Cardiac muscle cell (in vitro differentiated cells and primary cell): ENCODE measurements around the gene UBL3. TPM values are rescaled to one million over a fixed set of nuclear protein-coding genes. Genes with fewer than 3 reads are reported as not detected.

ENCODE experiments used
- DNase-seq, 2 donors: peaks; one replicate each; pipeline versions ENCODE4 v3.0.0 to v3.0.0-alpha.2; 2010 to 2017; ENCODE audit warnings: low read depth in 1 of 2, low spot score in 1 of 2
- H3K27ac ChIP-seq: fragments of 200-600 bp; sonication (generic); 2 replicates; pipeline ENCODE4 v1.5.1; 2016
- H3K27me3 ChIP-seq: fragments of 200-600 bp; sonication (generic); 2 replicates; pipeline ENCODE4 v1.6.0; 2016; ENCODE audit warnings: control low read depth
- H3K36me3 ChIP-seq: fragments of 200-600 bp; sonication (generic); 2 replicates; pipeline ENCODE4 v1.5.1; 2016; ENCODE audit warnings: control low read depth
- H3K4me1 ChIP-seq: fragments of 200-600 bp; sonication (generic); 2 replicates; pipeline ENCODE4 v1.8.1; 2017; ENCODE audit warnings: low read depth, mild to moderate bottlenecking, mixed run types
- H3K4me3 ChIP-seq: fragments of 200-600 bp; sonication (generic); 2 replicates; pipeline ENCODE4 v1.5.1; 2016; ENCODE audit warnings: mild to moderate bottlenecking
- H3K9me3 ChIP-seq: fragments of 200-600 bp; sonication (generic); 2 replicates; pipeline ENCODE4 v1.5.1; 2017; ENCODE audit warnings: low read depth, mild to moderate bottlenecking, control low read depth
- CTCF ChIP-seq: IDR thresholded peaks from 2 replicates; pipeline ENCODE4 v1.5.1; 2012; ENCODE audit warnings: low read depth, mild to moderate bottlenecking, low read length
- polyA plus RNA-seq: library from polyadenylated mRNA; unstranded; fragments of >200 nt; fragmentation: Nextera tagmentation; extraction: Ambion mirVana; gene quantifications from 2 replicates; pipeline ENCODE4 v1.2.1, GENCODE V29; 2016
- total RNA-seq: library from RNA; depleted of rRNA; stranded (reverse); fragments of >200 nt; gene quantifications from 2 replicates; pipeline ENCODE4 v1.2.3, GENCODE V29; 2016

Gene UBL3
- total and polyA plus RNA-seq, 2 experiments from 2014 or later, result 16.3 to 19.2 TPM

GRCh38 chr13:29888306-29888705, 37.9 kb upstream of the UBL3 start:
- Histone ChIP-seq H3K36me3 (no peaks in the 10 kb centered on the region), H3K4me3 (no peak overlapping the region), H3K27me3 (no peaks in the 10 kb centered on the region), H3K4me1 (no peaks in the 10 kb centered on the region), H3K27ac (no peak overlapping the region), H3K9me3 (no peaks in the 10 kb centered on the region)
- peak in 1 of 2 donors; percentile 41 for DNase-seq
- no peak for TF ChIP-seq CTCF

- no peak overlapping the region for H3K4me3 ChIP-seq
- H3K27ac ChIP-seq, result no peak overlapping the region
- no peaks in the 10 kb centered on the region for H3K4me1 ChIP-seq
- H3K36me3 ChIP-seq, result no peaks in the 10 kb centered on the region
- H3K27me3 ChIP-seq, result no peaks in the 10 kb centered on the region
- no peak for DNase-seq
- H3K9me3 ChIP-seq, result no peaks in the 10 kb centered on the region
- no peak for TF ChIP-seq CTCF
Observed at GRCh38 chr13:29887686-29888085, 37.3 kb upstream of the UBL3 start.

GRCh38 chr13:29887030-29887557, 36.7 kb upstream of the UBL3 start:
- Histone ChIP-seq H3K27me3 (no peaks in the 10 kb centered on the region), H3K9me3 (no peaks in the 10 kb centered on the region), H3K4me3 (no peak overlapping the region), H3K27ac (no peak overlapping the region), H3K36me3 (no peaks in the 10 kb centered on the region), H3K4me1 (no peaks in the 10 kb centered on the region)
- no peak for TF ChIP-seq CTCF
- DNase-seq, result no peak

GRCh38 chr13:29886446-29886845, 36.0 kb upstream of the UBL3 start:
- Histone ChIP-seq H3K27me3 (no peaks in the 10 kb centered on the region), H3K4me1 (no peaks in the 10 kb centered on the region), H3K4me3 (no peak overlapping the region), H3K36me3 (no peaks in the 10 kb centered on the region), H3K27ac (no peak overlapping the region), H3K9me3 (no peaks in the 10 kb centered on the region)
- no peak for DNase-seq
- no peak for TF ChIP-seq CTCF

- Histone ChIP-seq H3K27me3 (no peaks in the 10 kb centered on the region), H3K27ac (no peak overlapping the region), H3K9me3 (no peaks in the 10 kb centered on the region), H3K36me3 (no peaks in the 10 kb centered on the region), H3K4me3 (no peak overlapping the region), H3K4me1 (no peaks in the 10 kb centered on the region)
- no peak for DNase-seq
- no peak for TF ChIP-seq CTCF
Observed at GRCh38 chr13:29885989-29886388, 35.6 kb upstream of the UBL3 start.
